SK-N-MC (cell line): ENCODE results near the gene KANK3.

ENCODE experiments used
- EZH2 ChIP-seq: fragments of 200-600 bp; sonication (generic); IDR thresholded peaks from one replicate; pipeline ENCODE4 v1.6.1; 2017; ENCODE audit warnings: antibody characterized with exemption
- FOXP2 ChIP-seq: optimal IDR thresholded peaks from 2 replicates; pipeline ENCODE3; 2011; ENCODE audit warnings: mild to moderate bottlenecking, moderate library complexity; ENCODE audit not compliant: insufficient read depth; ENCODE audit errors: extremely low read length, control extremely low read depth
- POLR2AphosphoS5 ChIP-seq: IDR thresholded peaks from 2 replicates; pipeline ENCODE4 v1.6.1; 2012; ENCODE audit warnings: mild to moderate bottlenecking, low read depth, low read length, borderline replicate concordance

- no peak for TF ChIP-seq POLR2AphosphoS5
- TF ChIP-seq EZH2 = no peak
- TF ChIP-seq FOXP2 = no peak
These were observed 32.6 kb downstream of the KANK3 start for GRCh38 chr19:8310342-8311055.
